Measurements from ENCODE around the gene SPDYE8.
"Not testable (repeated sequence)": the region's sequence is repeated elsewhere in the genome, so short reads cannot be mapped to it uniquely, and the experiment has no call there.

Gene SPDYE8

GRCh38 chr7:73029666-73030065 lies at the start of gene SPDYE8:
Gene SPDYE8, minus strand, starts transcription at chr7:73029766. Its CDS starts 1,800 bp downstream, at chr7:73027966.
- in situ Hi-C loops (cut with HindIII; ENCODE audit: low sequenced_read_pairs), result not testable (repeated sequence)

- in situ Hi-C loops (cut with HindIII; ENCODE audit: low sequenced_read_pairs), result not testable (repeated sequence)
Observed at GRCh38 chr7:73057811-73058210, 28.2 kb upstream of the SPDYE8 start, which contains the start of gene SPDYE11. Gene SPDYE11, minus strand, starts transcription at chr7:73057911. Its CDS starts 1,800 bp downstream, at chr7:73056111.

- in situ Hi-C loops (cut with HindIII; ENCODE audit: low sequenced_read_pairs), result not testable (repeated sequence)
Observed at GRCh38 chr7:73006491-73006890, 23.1 kb downstream of the SPDYE8 start.

GRCh38 chr7:73005693-73006447 lies 23.7 kb downstream of the SPDYE8 start:
- in situ Hi-C loops (cut with HindIII; ENCODE audit: low sequenced_read_pairs), result not testable (repeated sequence)

GRCh38 chr7:73005356-73005692 lies 24.2 kb downstream of the SPDYE8 start:
- in situ Hi-C loops (cut with HindIII; ENCODE audit: low sequenced_read_pairs), result not testable (repeated sequence)

GRCh38 chr7:72997887-72998468 lies 31.6 kb downstream of the SPDYE8 start:
- in situ Hi-C loops (cut with HindIII; ENCODE audit: low sequenced_read_pairs), result not testable (repeated sequence)

- in situ Hi-C loops (cut with HindIII; ENCODE audit: low sequenced_read_pairs), result not testable (repeated sequence)
Observed at GRCh38 chr7:72997447-72997846, 32.1 kb downstream of the SPDYE8 start.

GRCh38 chr7:72995484-72995883 lies 34.1 kb downstream of the SPDYE8 start:
- in situ Hi-C loops (cut with HindIII; ENCODE audit: low sequenced_read_pairs), result not testable (repeated sequence)

- in situ Hi-C loops (cut with HindIII; ENCODE audit: low sequenced_read_pairs), result not testable (repeated sequence)
Observed at GRCh38 chr7:72990146-72990913, 39.2 kb downstream of the SPDYE8 start.

GRCh38 chr7:72982084-72982483 lies 47.5 kb downstream of the SPDYE8 start:
- in situ Hi-C loops (cut with HindIII; ENCODE audit: low sequenced_read_pairs), result not testable (repeated sequence)

- in situ Hi-C loops (cut with HindIII; ENCODE audit: low sequenced_read_pairs), result not testable (repeated sequence)
Observed at GRCh38 chr7:72980382-72980781, 49.2 kb downstream of the SPDYE8 start.

GRCh38 chr7:72976434-72976833 lies 53.1 kb downstream of the SPDYE8 start:
- in situ Hi-C loops (cut with HindIII; ENCODE audit: low sequenced_read_pairs), result not testable (repeated sequence)

- in situ Hi-C loops (cut with HindIII; ENCODE audit: low sequenced_read_pairs), result not testable (repeated sequence)
Observed at GRCh38 chr7:72975656-72976286, 53.8 kb downstream of the SPDYE8 start.

- in situ Hi-C loops (cut with HindIII; ENCODE audit: low sequenced_read_pairs), result not testable (repeated sequence)
Observed at GRCh38 chr7:72974781-72975180, 54.8 kb downstream of the SPDYE8 start.

- in situ Hi-C loops (cut with HindIII; ENCODE audit: low sequenced_read_pairs), result not testable (repeated sequence)
Observed at GRCh38 chr7:72971505-72971904, 58.1 kb downstream of the SPDYE8 start.
